Measurements from ENCODE around the gene FAM222B. TPM values are rescaled to one million over a fixed set of nuclear protein-coding genes. Genes with fewer than 3 reads are reported as not detected.
A peak's percentile ranks its signal among the peaks of the same experiment; 100 is the strongest.
"Not testable (repeated sequence)": the region's sequence is repeated elsewhere in the genome, so short reads cannot be mapped to it uniquely, and the experiment has no call there.

Gene FAM222B
- total RNA-seq, 1 donor from 2014 or later: 15.6 TPM

- intact Hi-C loops (cut with micrococcal nuclease): no loop called here
- Mint-ChIP-seq H3K27me3 (no peaks in the 10 kb centered on the region), H3K27ac (peak overlapping the region; percentile 53), H3K9me3 (no peaks in the 10 kb centered on the region), H3K36me3 (ENCODE audit: low read depth) (peaks cover 61% of the 10 kb centered on the region), H3K4me3 (peak overlapping the region; percentile 98), H3K4me1 (peaks cover 79% of the 10 kb centered on the region)
- DNase-seq: no peak
- TF ChIP-seq CTCF (IDR thresholded peaks at IDR 0.05): no peak
- ChIA-PET POLR2A (interaction anchor here (0.6 to 18.0 kb wide), 4 partner anchors 12 to 227 kb away, joined by 5 to 2384 read pairs (median 76); partner anchors contain the start of genes PROCA1 and TRAF4), CTCF (interaction anchor here (0.6 kb wide), 1 partner anchor 28 kb away, joined by 3 read pairs; no protein-coding TSS in a partner anchor)
- ATAC-seq (ENCODE audit: low read depth): no peak
Observed at GRCh38 chr17:28722417-28723158, 120.0 kb downstream of the FAM222B start.

- DNase-seq; H3K27me3 Mint-ChIP-seq; intact Hi-C loops (cut with micrococcal nuclease); H3K9me3 Mint-ChIP-seq; ATAC-seq (ENCODE audit: low read depth): not testable (repeated sequence)
- ChIA-PET POLR2A (interaction anchor here (0.7 to 18.0 kb wide), 9 partner anchors 7 to 228 kb away, joined by 4 to 2384 read pairs (median 21); partner anchors contain the start of genes FLOT2, NEK8, PROCA1 and TRAF4), CTCF (interaction anchor here (1.7 to 3.1 kb wide), 2 partner anchors 25 to 30 kb away, joined by 5 to 18 read pairs; no protein-coding TSS in a partner anchor)
- Mint-ChIP-seq H3K36me3 (ENCODE audit: low read depth) (peaks cover 61% of the 10 kb centered on the region), H3K4me1 (peaks cover 77% of the 10 kb centered on the region), H3K27ac (peak overlapping the region; percentile 98), H3K4me3 (peak overlapping the region; percentile 98)
Observed at GRCh38 chr17:28720997-28721329, 121.6 kb downstream of the FAM222B start.

DNA sequence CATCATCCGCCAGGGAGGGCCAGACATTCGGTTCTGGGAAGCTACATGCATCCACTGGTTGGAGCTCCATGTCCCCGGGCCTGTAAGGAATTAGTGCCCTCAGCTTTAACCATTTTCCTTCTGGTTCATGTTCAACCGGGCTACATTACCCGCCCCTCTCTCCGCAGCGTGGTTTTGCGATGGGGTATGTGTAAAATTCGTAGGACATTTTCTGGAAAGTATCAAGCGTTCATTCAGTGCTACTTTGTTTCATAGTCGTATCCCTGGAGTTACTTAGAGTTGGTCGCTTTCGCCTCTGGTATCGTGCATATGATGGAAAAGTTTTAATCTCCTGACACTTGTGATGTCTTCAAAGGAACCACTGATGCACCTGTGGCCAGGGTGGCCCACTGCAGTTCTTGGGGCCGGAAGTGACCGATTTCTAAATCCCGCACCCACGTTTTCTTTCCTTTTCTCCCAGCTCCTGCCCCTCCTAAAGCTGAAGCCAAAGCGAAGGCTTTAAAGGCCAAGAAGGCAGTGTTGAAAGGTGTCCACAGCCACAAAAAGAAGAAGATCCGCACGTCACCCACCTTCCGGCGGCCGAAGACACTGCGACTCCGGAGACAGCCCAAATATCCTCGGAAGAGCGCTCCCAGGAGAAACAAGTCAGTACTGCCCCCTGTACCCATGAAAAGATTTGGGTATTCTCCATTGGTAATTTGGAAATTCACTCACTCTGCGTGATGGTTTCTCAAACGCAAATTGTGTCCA, 122.2 kb downstream of the FAM222B start:
- Mint-ChIP-seq H3K27me3 (no peaks in the 10 kb centered on the region), H3K4me3 (peak overlapping the region; percentile 98), H3K27ac (peak overlapping the region; percentile 98), H3K9me3 (no peaks in the 10 kb centered on the region), H3K4me1 (peaks cover 73% of the 10 kb centered on the region), H3K36me3 (ENCODE audit: low read depth) (peaks cover 57% of the 10 kb centered on the region)
- POLR2A ChIA-PET: interaction anchor here (0.7 to 18.0 kb wide), 25 partner anchors 8 to 232 kb away, joined by 3 to 2384 read pairs (median 9); partner anchors contain the start of genes BLTP2, FAM222B, FLOT2 and NEK8
- intact Hi-C loops (cut with micrococcal nuclease): no loop called here
- CTCF ChIA-PET: interaction anchor here (1.1 to 3.1 kb wide), 8 partner anchors 9 to 233 kb away, joined by 4 to 18 read pairs (median 6); partner anchors contain the start of genes PHF12 and PROCA1
- DNase-seq (no peak), ATAC-seq (ENCODE audit: low read depth) (no peak)
- TF ChIP-seq CTCF (IDR thresholded peaks at IDR 0.05): no peak

DNA sequence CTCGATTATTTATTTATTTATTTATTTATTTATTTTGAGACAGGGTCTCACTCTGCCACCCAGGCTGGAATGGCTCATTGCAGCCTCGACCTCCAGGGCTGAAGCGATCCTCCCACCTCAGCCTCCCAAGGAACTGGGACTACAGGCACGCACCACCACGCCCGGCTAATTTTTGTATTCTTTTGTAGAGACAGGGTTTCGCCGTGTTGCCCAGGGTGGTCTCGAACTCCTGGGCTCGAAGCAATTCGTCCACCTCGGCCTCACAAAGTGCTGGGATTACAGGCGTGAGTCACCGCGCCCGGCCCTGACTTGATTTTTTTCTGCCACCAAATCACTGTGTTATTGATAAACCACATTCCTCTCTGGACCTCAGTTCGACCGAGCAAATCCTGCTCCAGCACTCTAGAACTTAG, 123.6 kb downstream of the FAM222B start:
- ATAC-seq (ENCODE audit: low read depth) (no peak), DNase-seq (no peak)
- CTCF ChIA-PET: interaction anchor here (0.7 to 3.1 kb wide), 12 partner anchors 8 to 234 kb away, joined by 3 to 18 read pairs (median 5); partner anchors contain the start of genes DHRS13, FAM222B, NEK8 and PHF12
- TF ChIP-seq CTCF (IDR thresholded peaks at IDR 0.05): no peak
- Mint-ChIP-seq H3K4me1 (peaks cover 59% of the 10 kb centered on the region), H3K4me3 (peak overlapping the region; percentile 98), H3K27me3 (no peaks in the 10 kb centered on the region), H3K27ac (peak overlapping the region; percentile 98), H3K9me3 (no peaks in the 10 kb centered on the region), H3K36me3 (ENCODE audit: low read depth) (peaks cover 48% of the 10 kb centered on the region)
- intact Hi-C loops (cut with micrococcal nuclease): loop anchor here (1.0 to 5.0 kb wide), 7 partner anchors 8 to 233 kb away; partner anchors contain the start of genes BLTP2, DHRS13 and PROCA1
- POLR2A ChIA-PET: interaction anchor here (0.6 to 18.0 kb wide), 24 partner anchors 8 to 384 kb away, joined by 3 to 2384 read pairs (median 8); partner anchors contain the start of genes ALDOC, BLTP2, ERAL1 and FAM222B

- H3K27ac Mint-ChIP-seq: peak overlapping the region; percentile 85
- TF ChIP-seq CTCF (IDR thresholded peaks at IDR 0.05): no peak
- peaks cover 43% of the 10 kb centered on the region for H3K36me3 Mint-ChIP-seq (ENCODE audit: low read depth)
- H3K4me1 Mint-ChIP-seq: peaks cover 54% of the 10 kb centered on the region
- no peaks in the 10 kb centered on the region for H3K9me3 Mint-ChIP-seq
- no peaks in the 10 kb centered on the region for H3K27me3 Mint-ChIP-seq
- DNase-seq: no peak
- peak overlapping the region; percentile 79 for H3K4me3 Mint-ChIP-seq
- ATAC-seq (ENCODE audit: low read depth): no peak
- intact Hi-C loops (cut with micrococcal nuclease): loop anchor here (1.0 to 5.0 kb wide), 7 partner anchors 7 to 234 kb away; partner anchors contain the start of genes BLTP2, DHRS13 and PROCA1
- ChIA-PET CTCF (interaction anchor here (1.5 to 3.1 kb wide), 3 partner anchors 32 to 235 kb away, joined by 6 to 18 read pairs (median 12); no protein-coding TSS in a partner anchor), POLR2A (interaction anchor here (0.6 to 18.0 kb wide), 9 partner anchors 10 to 383 kb away, joined by 3 to 2384 read pairs (median 15); partner anchors contain the start of genes ALDOC, BLTP2, IFT20 and NEK8)
Observed at GRCh38 chr17:28718333-28719020, 124.1 kb downstream of the FAM222B start.
